Endothelial cell (in vitro differentiated cells): ENCODE results near the gene UQCRFS1. TPM values are rescaled to one million over a fixed set of nuclear protein-coding genes. Genes with fewer than 3 reads are reported as not detected.
"Not testable (repeated sequence)": the region's sequence is repeated elsewhere in the genome, so short reads cannot be mapped to it uniquely, and the experiment has no call there.

Experiments used
- DNase-seq: peaks from one replicate; pipeline ENCODE4 v3.0.0; 2021; ENCODE audit warnings: low spot score
- H3K27ac Mint-ChIP-seq: one replicate; pipeline ENCODE4 v1.8.0; 2021; ENCODE audit warnings: mixed read lengths, inconsistent platforms; ENCODE audit not compliant: unreplicated experiment
- H3K27me3 Mint-ChIP-seq: one replicate; pipeline ENCODE4 v1.8.0; 2021; ENCODE audit warnings: mild to moderate bottlenecking, moderate library complexity, mixed read lengths, inconsistent platforms; ENCODE audit not compliant: unreplicated experiment
- H3K36me3 Mint-ChIP-seq: one replicate; pipeline ENCODE4 v1.8.0; 2021; ENCODE audit warnings: mild to moderate bottlenecking, low read depth, mixed read lengths, inconsistent platforms; ENCODE audit not compliant: unreplicated experiment
- H3K4me1 Mint-ChIP-seq: one replicate; pipeline ENCODE4 v1.8.0; 2021; ENCODE audit warnings: mild to moderate bottlenecking, mixed read lengths, inconsistent platforms; ENCODE audit not compliant: unreplicated experiment
- H3K4me3 Mint-ChIP-seq: one replicate; pipeline ENCODE4 v1.8.0; 2021; ENCODE audit warnings: mild to moderate bottlenecking, mixed read lengths, inconsistent platforms; ENCODE audit not compliant: unreplicated experiment
- H3K9me3 Mint-ChIP-seq: one replicate; pipeline ENCODE4 v1.8.0; 2021; ENCODE audit warnings: mixed read lengths, inconsistent platforms; ENCODE audit not compliant: unreplicated experiment
- CTCF ChIP-seq: fragments of 200-600 bp; sonication (generic); IDR thresholded peaks from one replicate; pipeline ENCODE4 v1.5.0; 2021; ENCODE audit warnings: antibody characterized with exemption; ENCODE audit not compliant: unreplicated experiment
- total RNA-seq: library from RNA; stranded (reverse); fragmentation: NEBNext Ultra II Directional; extraction: Animal tissue kit (Norgen Biotek cat#: 25700); gene quantifications from one replicate; pipeline ENCODE4 v1.2.1, GENCODE V29; 2021; ENCODE audit not compliant: unreplicated experiment

UQCRFS1 gene
- total RNA-seq, 1 donor from 2014 or later, result 32.6 TPM

GRCh38 chr19:29239213-29239776, 26.3 kb upstream of the UQCRFS1 start:
- DNase-seq, result no peak
- TF ChIP-seq CTCF, result no peak
- no peaks in the 10 kb centered on the region for H3K9me3 Mint-ChIP-seq
- no peak overlapping the region for H3K4me3 Mint-ChIP-seq
- no peak overlapping the region for H3K27ac Mint-ChIP-seq
- no peaks in the 10 kb centered on the region for H3K36me3 Mint-ChIP-seq
- peaks cover 3% of the 10 kb centered on the region for H3K27me3 Mint-ChIP-seq
- H3K4me1 Mint-ChIP-seq, result peaks cover 5% of the 10 kb centered on the region

GRCh38 chr19:29233591-29233990, 20.6 kb upstream of the UQCRFS1 start:
- peaks cover 2% of the 10 kb centered on the region for H3K4me1 Mint-ChIP-seq
- no peak for DNase-seq

GRCh38 chr19:29232315-29232852, 19.4 kb upstream of the UQCRFS1 start:
- H3K27ac Mint-ChIP-seq, result no peak overlapping the region
- no peak overlapping the region for H3K4me3 Mint-ChIP-seq
- no peak for DNase-seq
- H3K36me3 Mint-ChIP-seq, result no peaks in the 10 kb centered on the region
- peaks cover 2% of the 10 kb centered on the region for H3K4me1 Mint-ChIP-seq
- peaks cover 5% of the 10 kb centered on the region for H3K27me3 Mint-ChIP-seq
- no peak for TF ChIP-seq CTCF
- no peaks in the 10 kb centered on the region for H3K9me3 Mint-ChIP-seq

More at GRCh38 chr19:29233591-29233990, 20.6 kb upstream of the UQCRFS1 start:
- H3K27me3 Mint-ChIP-seq, result peaks cover 5% of the 10 kb centered on the region
- no peak overlapping the region for H3K4me3 Mint-ChIP-seq
- TF ChIP-seq CTCF, result no peak
- no peaks in the 10 kb centered on the region for H3K36me3 Mint-ChIP-seq
- no peak overlapping the region for H3K27ac Mint-ChIP-seq
- no peaks in the 10 kb centered on the region for H3K9me3 Mint-ChIP-seq

GRCh38 chr19:29231306-29231705, 18.4 kb upstream of the UQCRFS1 start:
- not testable (repeated sequence) for H3K4me3 Mint-ChIP-seq, H3K4me1 Mint-ChIP-seq, H3K27me3 Mint-ChIP-seq, DNase-seq, H3K36me3 Mint-ChIP-seq, H3K9me3 Mint-ChIP-seq, H3K27ac Mint-ChIP-seq

GRCh38 chr19:29217616-29218015, 4.7 kb upstream of the UQCRFS1 start:
- H3K27me3 Mint-ChIP-seq, result peaks cover 7% of the 10 kb centered on the region
- H3K36me3 Mint-ChIP-seq, result no peaks in the 10 kb centered on the region
- H3K9me3 Mint-ChIP-seq, result no peaks in the 10 kb centered on the region
- no peak for DNase-seq
- H3K27ac Mint-ChIP-seq, result no peak overlapping the region
- H3K4me3 Mint-ChIP-seq, result no peak overlapping the region
- H3K4me1 Mint-ChIP-seq, result peaks cover 4% of the 10 kb centered on the region
- no peak for TF ChIP-seq CTCF
